GM12865 (cell line): Measurements from ENCODE around the gene NXNL1.

Source experiments
- DNase-seq: peaks from one replicate; pipeline ENCODE4 v3.0.0; 2010; ENCODE audit warnings: low read depth
- H3K4me3 ChIP-seq: 2 replicates; pipeline ENCODE4 v1.5.1; 2011; ENCODE audit warnings: mild to moderate bottlenecking, low read depth, low read length, control low read depth
- TF ChIP-seq, protein P1 (sequence below): IDR thresholded peaks from 2 replicates; pipeline ENCODE4 v1.5.1; 2011; ENCODE audit warnings: low read length, control low read depth, low read depth, inconsistent platforms; ENCODE audit not compliant: insufficient read depth; ENCODE audit errors: missing control alignments

Gene NXNL1

GRCh38 chr19:17418710-17419109, 42.0 kb downstream of the NXNL1 start:
- TF ChIP-seq, protein P1, sequence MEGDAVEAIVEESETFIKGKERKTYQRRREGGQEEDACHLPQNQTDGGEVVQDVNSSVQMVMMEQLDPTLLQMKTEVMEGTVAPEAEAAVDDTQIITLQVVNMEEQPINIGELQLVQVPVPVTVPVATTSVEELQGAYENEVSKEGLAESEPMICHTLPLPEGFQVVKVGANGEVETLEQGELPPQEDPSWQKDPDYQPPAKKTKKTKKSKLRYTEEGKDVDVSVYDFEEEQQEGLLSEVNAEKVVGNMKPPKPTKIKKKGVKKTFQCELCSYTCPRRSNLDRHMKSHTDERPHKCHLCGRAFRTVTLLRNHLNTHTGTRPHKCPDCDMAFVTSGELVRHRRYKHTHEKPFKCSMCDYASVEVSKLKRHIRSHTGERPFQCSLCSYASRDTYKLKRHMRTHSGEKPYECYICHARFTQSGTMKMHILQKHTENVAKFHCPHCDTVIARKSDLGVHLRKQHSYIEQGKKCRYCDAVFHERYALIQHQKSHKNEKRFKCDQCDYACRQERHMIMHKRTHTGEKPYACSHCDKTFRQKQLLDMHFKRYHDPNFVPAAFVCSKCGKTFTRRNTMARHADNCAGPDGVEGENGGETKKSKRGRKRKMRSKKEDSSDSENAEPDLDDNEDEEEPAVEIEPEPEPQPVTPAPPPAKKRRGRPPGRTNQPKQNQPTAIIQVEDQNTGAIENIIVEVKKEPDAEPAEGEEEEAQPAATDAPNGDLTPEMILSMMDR: no peak
- DNase-seq: no peak
- peak overlapping the region; percentile 73 for H3K4me3 ChIP-seq

DNA sequence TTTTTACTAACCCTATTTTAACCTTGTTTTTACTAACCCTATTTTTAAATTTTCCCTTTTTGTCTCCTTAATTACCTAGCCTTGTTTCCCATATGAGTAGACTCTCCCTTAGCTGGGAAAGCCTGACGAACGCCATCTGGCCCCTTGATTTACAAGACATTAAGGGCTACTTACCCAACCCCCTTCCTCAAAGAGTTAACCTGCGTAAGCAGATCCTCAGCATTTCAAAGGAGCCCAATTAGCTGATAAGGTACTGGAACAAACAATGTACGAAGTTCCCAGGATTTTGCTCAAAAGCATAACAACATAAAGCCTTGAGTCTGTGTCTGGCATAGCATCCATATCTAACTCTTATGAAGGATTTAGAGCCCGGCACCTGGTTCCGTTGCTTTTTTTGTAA, 45.6 kb downstream of the NXNL1 start:
- DNase-seq: no peak
- TF ChIP-seq, protein P1: no peak
- H3K4me3 ChIP-seq: no peak overlapping the region

DNA sequence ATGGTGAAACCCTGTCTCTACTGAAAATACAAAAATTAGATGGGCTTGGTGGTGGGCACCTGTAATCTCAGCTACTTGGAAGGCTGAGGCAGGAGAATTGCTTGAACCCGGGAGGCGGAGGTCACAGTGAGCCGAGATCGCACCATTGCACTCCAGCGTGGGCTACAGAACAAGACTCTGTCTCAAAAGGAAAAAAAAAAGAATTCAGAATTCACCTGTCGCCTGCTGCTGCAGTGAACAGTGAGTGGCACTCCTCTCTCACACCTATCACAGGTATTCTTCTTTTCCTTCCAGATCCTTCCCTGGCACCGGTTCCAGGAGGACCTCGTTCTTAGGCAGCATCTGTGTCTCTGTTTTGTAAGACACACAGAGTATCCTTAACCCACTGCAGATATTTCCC, 46.6 kb downstream of the NXNL1 start:
- DNase-seq: no peak
- TF ChIP-seq, protein P1: no peak
- H3K4me3 ChIP-seq: no peak overlapping the region

DNA sequence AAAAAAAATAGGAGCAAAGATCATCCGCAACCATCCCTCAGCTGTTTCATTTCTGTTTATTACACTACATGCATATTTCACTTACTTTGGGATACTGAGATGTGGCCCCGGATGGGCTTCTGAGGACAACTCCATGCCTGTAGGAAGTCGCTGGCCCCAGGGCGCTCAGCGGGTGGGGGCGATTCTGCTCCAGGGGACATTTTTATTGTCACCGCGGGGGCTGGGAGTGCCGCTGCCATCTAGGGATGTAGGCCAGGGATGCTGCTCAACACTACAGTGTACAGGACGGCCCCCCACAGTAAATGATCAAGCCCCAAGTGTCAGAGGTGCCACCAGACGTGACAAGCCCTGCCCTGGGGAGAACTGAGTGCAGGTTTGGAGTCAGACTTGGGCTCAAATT, 48.9 kb downstream of the NXNL1 start:
- TF ChIP-seq, protein P1: no peak
- no peak for DNase-seq
- no peak overlapping the region for H3K4me3 ChIP-seq

GRCh38 chr19:17409990-17410389, 50.7 kb downstream of the NXNL1 start:
- TF ChIP-seq, protein P1: no peak
- DNase-seq: no peak
- no peak overlapping the region for H3K4me3 ChIP-seq

GRCh38 chr19:17406887-17407196, 53.9 kb downstream of the NXNL1 start:
- DNase-seq: peak; percentile 39
- TF ChIP-seq, protein P1: no peak
- peak overlapping the region; percentile 85 for H3K4me3 ChIP-seq

- TF ChIP-seq, protein P1: no peak
- DNase-seq: peak; percentile 85
- peak overlapping the region; percentile 85 for H3K4me3 ChIP-seq
Observed at GRCh38 chr19:17406046-17406886, 54.5 kb downstream of the NXNL1 start.
